Neural cell (in vitro differentiated cells): ENCODE data around the gene ISYNA1. TPM values are rescaled to one million over a fixed set of nuclear protein-coding genes. Genes with fewer than 3 reads are reported as not detected.
A peak's percentile ranks its signal among the peaks of the same experiment; 100 is the strongest.

Experiments used
- H2AFZ ChIP-seq: fragments of 200-600, 300-800 bp; sonication (generic), shearing (Covaris generic); 2 replicates; pipeline ENCODE4 v1.6.0; 2014; ENCODE audit warnings: low read depth, mild to moderate bottlenecking, antibody characterized with exemption, low read length, moderate library complexity
- H3F3A ChIP-seq: fragments of 200-600 bp; shearing (Covaris generic); 2 replicates; pipeline ENCODE4 v1.6.1; 2016; ENCODE audit warnings: mild to moderate bottlenecking, moderate library complexity, mixed read lengths, antibody characterized with exemption, low read length; ENCODE audit not compliant: insufficient read depth, poor library complexity, severe bottlenecking
- H3K27ac ChIP-seq: fragments of 200-600, 300-800 bp; sonication (generic), shearing (Covaris generic); 2 replicates; pipeline ENCODE4 v1.5.1; 2014; ENCODE audit warnings: mild to moderate bottlenecking, low read length, moderate library complexity
- H3K27me3 ChIP-seq: fragments of 300-800, 200-600 bp; sonication (generic), shearing (Covaris generic); 2 replicates; pipeline ENCODE4 v1.6.0; 2014; ENCODE audit warnings: mild to moderate bottlenecking, low read depth, low read length, moderate library complexity; ENCODE audit not compliant: insufficient read depth
- H3K36me3 ChIP-seq: fragments of 300-800, 200-600 bp; sonication (generic), shearing (Covaris generic); 2 replicates; pipeline ENCODE4 v1.5.1; 2014; ENCODE audit warnings: mild to moderate bottlenecking, antibody characterized with exemption, low read length, moderate library complexity; ENCODE audit not compliant: insufficient read depth
- H3K4me2 ChIP-seq: fragments of 300-800, 200-600 bp; sonication (generic), shearing (Covaris generic); 2 replicates; pipeline ENCODE4 v1.6.0; 2014; ENCODE audit warnings: mild to moderate bottlenecking, low read length
- H3K4me3 ChIP-seq: fragments of 300-800, 200-600 bp; sonication (generic), shearing (Covaris generic); 2 replicates; pipeline ENCODE4 v1.5.1; 2014; ENCODE audit warnings: mild to moderate bottlenecking, low read length, moderate library complexity
- H3K79me2 ChIP-seq: fragments of 200-600 bp; shearing (Covaris generic); replicated peaks from 2 replicates; pipeline ENCODE4 v1.6.0; 2014; ENCODE audit warnings: mild to moderate bottlenecking, low read length, moderate library complexity; ENCODE audit not compliant: insufficient read depth
- H3K9ac ChIP-seq: fragments of 300-800, 200-600 bp; sonication (generic), shearing (Covaris generic); 2 replicates; pipeline ENCODE4 v1.6.1; 2016; ENCODE audit warnings: mild to moderate bottlenecking, low read length, mixed read lengths
- H3K9me2 ChIP-seq: fragments of 200-600 bp; shearing (Covaris generic); 2 replicates; pipeline ENCODE4 v1.6.1; 2016; ENCODE audit warnings: mild to moderate bottlenecking, low read length, mixed read lengths; ENCODE audit not compliant: insufficient read depth
- H3K9me3 ChIP-seq: fragments of 200-600, 300-800 bp; sonication (generic), shearing (Covaris generic); 2 replicates; pipeline ENCODE4 v1.6.1; 2016; ENCODE audit warnings: mild to moderate bottlenecking, mixed run types, low read length, moderate library complexity, mixed read lengths
- H4K20me1 ChIP-seq: fragments of 200-600 bp; shearing (Covaris generic); 2 replicates; pipeline ENCODE4 v1.6.1; 2016; ENCODE audit warnings: mild to moderate bottlenecking, mixed run types; ENCODE audit not compliant: insufficient read depth
- CTCF ChIP-seq: fragments of 450-650 bp; IDR thresholded peaks from 2 replicates; pipeline ENCODE4 v1.5.1; 2014; ENCODE audit warnings: antibody characterized with exemption, mild to moderate bottlenecking, moderate library complexity; ENCODE audit not compliant: poor library complexity, severe bottlenecking
- EP300 ChIP-seq: fragments of 450-650 bp; conservative IDR thresholded peaks from 2 replicates; pipeline ENCODE4 v1.6.1; 2014; ENCODE audit warnings: antibody characterized with exemption, mild to moderate bottlenecking, moderate library complexity; ENCODE audit not compliant: poor library complexity, severe bottlenecking
- EZH2 ChIP-seq: fragments of 200-600, 300-800 bp; shearing (Covaris generic), sonication (generic); IDR thresholded peaks from 2 replicates; pipeline ENCODE4 v1.6.1; 2014; ENCODE audit warnings: antibody characterized with exemption, low read length, borderline replicate concordance, mild to moderate bottlenecking; ENCODE audit not compliant: insufficient read depth, poor library complexity, severe bottlenecking
- MXI1 ChIP-seq: fragments of 450-650 bp; conservative IDR thresholded peaks from 2 replicates; pipeline ENCODE4 v1.6.1; 2014; ENCODE audit warnings: antibody characterized with exemption, mild to moderate bottlenecking; ENCODE audit not compliant: poor library complexity, severe bottlenecking
- POLR2AphosphoS5 ChIP-seq: IDR thresholded peaks from 2 replicates; pipeline ENCODE4 v1.6.1; 2012
- RAD21 ChIP-seq: fragments of 450-650 bp; conservative IDR thresholded peaks from 2 replicates; pipeline ENCODE4 v1.6.1; 2014; ENCODE audit warnings: antibody characterized with exemption, mild to moderate bottlenecking, moderate library complexity
- REST ChIP-seq: IDR thresholded peaks from 2 replicates; pipeline ENCODE4 v1.6.1; 2012; ENCODE audit warnings: borderline replicate concordance
- SMC3 ChIP-seq: fragments of 450-650 bp; conservative IDR thresholded peaks from 2 replicates; pipeline ENCODE4 v1.6.1; 2014; ENCODE audit warnings: antibody characterized with exemption, mild to moderate bottlenecking, moderate library complexity; ENCODE audit not compliant: poor library complexity
- TAF1 ChIP-seq: IDR thresholded peaks from 2 replicates; pipeline ENCODE4 v1.6.1; 2012; ENCODE audit warnings: low read depth
- polyA plus RNA-seq: library from polyadenylated mRNA; depleted of rRNA; stranded (reverse); fragments of >200 nt; gene quantifications from 2 replicates; pipeline ENCODE4 v1.2.3, GENCODE V29; 2014

The ISYNA1 gene
- polyA plus RNA-seq, 1 donor from 2014 or later: 123 TPM

- Histone ChIP-seq H3K36me3 (no peaks in the 10 kb centered on the region), H4K20me1 (no peaks in the 10 kb centered on the region), H3K4me3 (peak overlapping the region; percentile 88), H3K9me3 (no peaks in the 10 kb centered on the region), H3K27me3 (no peaks in the 10 kb centered on the region), H3F3A (peaks cover 3% of the 10 kb centered on the region), H2AFZ (no peak overlapping the region), H3K27ac (peak overlapping the region; percentile 8), H3K9ac (peak overlapping the region; percentile 66), H3K4me2 (peak overlapping the region; percentile 80), H3K9me2 (no peaks in the 10 kb centered on the region), H3K79me2 (peaks cover 30% of the 10 kb centered on the region)
- TF ChIP-seq MXI1: peak; percentile 78
- peak; percentile 14 for TF ChIP-seq CTCF
- TF ChIP-seq REST: no peak
These were observed 18.1 kb downstream of the ISYNA1 start for GRCh38 chr19:18419699-18420460.

- peaks cover 3% of the 10 kb centered on the region for H3F3A ChIP-seq
- H3K79me2 ChIP-seq: peaks cover 29% of the 10 kb centered on the region
- no peaks in the 10 kb centered on the region for H3K9me2 ChIP-seq
- peak within 1 kb of the TSS; percentile 45 for H2AFZ ChIP-seq
- no peaks in the 10 kb centered on the region for H3K27me3 ChIP-seq
- H3K27ac ChIP-seq: peak within 1 kb of the TSS; percentile 77
- peak within 1 kb of the TSS; percentile 88 for H3K4me3 ChIP-seq
- H4K20me1 ChIP-seq: no peaks in the 10 kb centered on the region
- TF ChIP-seq SMC3 (peak; percentile 44), TAF1 (no peak), MXI1 (peak; percentile 90), REST (no peak), POLR2AphosphoS5 (peak; percentile 48), RAD21 (peak; percentile 36), CTCF (peak; percentile 74), EP300 (peak; percentile 86), EZH2 (no peak)
- H3K4me2 ChIP-seq: peak within 1 kb of the TSS; percentile 80
- peak within 1 kb of the TSS; percentile 66 for H3K9ac ChIP-seq
- H3K9me3 ChIP-seq: no peaks in the 10 kb centered on the region
- H3K36me3 ChIP-seq: no peaks in the 10 kb centered on the region
These were observed 18.7 kb downstream of the ISYNA1 start, which contains the start of gene SSBP4 for GRCh38 chr19:18419195-18419698. Gene SSBP4, plus strand, starts transcription at chr19:18419398. Its CDS starts 251 bp downstream, at chr19:18419649.
